ENCODE data around the gene PPP1R26. TPM values are rescaled to one million over a fixed set of nuclear protein-coding genes. Genes with fewer than 3 reads are reported as not detected.

The PPP1R26 gene
- total and polyA plus RNA-seq, 2 of the 13 experiments (the other 11 are each of a cell fraction or from before 2014, with no cell fraction given), result 8.6 to 11.6 TPM

- TF ChIP-seq REST (IDR thresholded peaks at IDR 0.05; ENCODE audit: borderline replicate concordance in 1 of 2, low read depth in 1 of 2, low read length in 2 of 2), result no peak
- TF ChIP-seq ZNF263 (CRISPR knock-in tag; IDR thresholded peaks at IDR 0.05), result no peak
- TF ChIP-seq ZNF142 (CRISPR knock-in tag; IDR thresholded peaks at IDR 0.05), result peak; percentile 72; the same call in 1 of the 2 replicates
- TF ChIP-seq IKZF1 (IDR thresholded peaks at IDR 0.05), result no peak
- TF ChIP-seq ZFP36 (IDR thresholded peaks at IDR 0.05; ENCODE audit: borderline replicate concordance, low read depth, low read length, partially characterized antibody), result no peak
- no peak for TF ChIP-seq ZNF512B (CRISPR knock-in tag; IDR thresholded peaks at IDR 0.05; ENCODE audit: borderline replicate concordance)
- no peak; the same call in 1 of the 2 replicates for TF ChIP-seq ZNF782 (CRISPR knock-in tag; IDR thresholded peaks at IDR 0.05; ENCODE audit: borderline replicate concordance)
- TF ChIP-seq PHF20 (CRISPR knock-in tag; IDR thresholded peaks at IDR 0.05), result peak; percentile 88
- no peak for TF ChIP-seq LRRFIP1 (CRISPR knock-in tag; conservative IDR thresholded peaks at IDR 0.05)
- no peak for TF ChIP-seq ZBTB37 (CRISPR knock-in tag; IDR thresholded peaks at IDR 0.05)
Observed at GRCh38 chr9:135500525-135501260, 21.1 kb downstream of the PPP1R26 start, which contains the start of gene MRPS2 (continued).

Measured in HepG2 (cell line).